Natural killer cell (primary cell): ENCODE data around the gene ZFAND2A. TPM values are rescaled to one million over a fixed set of nuclear protein-coding genes. Genes with fewer than 3 reads are reported as not detected.
"Not testable (repeated sequence)": the region's sequence is repeated elsewhere in the genome, so short reads cannot be mapped to it uniquely, and the experiment has no call there.

ENCODE experiments used
- ATAC-seq, 3 donors: fragments of 150-1000 bp in 2 of 3; fragments of 200-7000 bp in 1 of 3; cut with Tn5 transposase; 1 replicate in 1 of 3; 2 replicates in 2 of 3; pipeline ENCODE4 v1.10.0; 2021; ENCODE audit warnings: mild to moderate bottlenecking in 2 of 3, moderate library complexity in 2 of 3
- DNase-seq, 2 donors: peaks; one replicate each; pipeline versions ENCODE4 v3.0.0 to v3.0.0-alpha.2; 2013 to 2021; ENCODE audit warnings: mixed read lengths in 1 of 2
- H3K27ac ChIP-seq: one replicate; pipeline ENCODE4 v1.5.1; 2013; ENCODE audit warnings: mild to moderate bottlenecking, low read length
- H3K27me3 ChIP-seq: one replicate; pipeline ENCODE4 v1.6.1; 2013; ENCODE audit warnings: low read length; ENCODE audit not compliant: control insufficient read depth, insufficient read depth
- H3K36me3 ChIP-seq: one replicate; pipeline ENCODE4 v1.6.1; 2013; ENCODE audit warnings: low read length; ENCODE audit not compliant: control insufficient read depth, insufficient read depth
- H3K4me1 ChIP-seq: one replicate; pipeline ENCODE4 v1.6.1; 2013; ENCODE audit warnings: low read length; ENCODE audit not compliant: control insufficient read depth, insufficient read depth
- H3K4me3 ChIP-seq: one replicate; pipeline ENCODE4 v1.5.1; 2013; ENCODE audit warnings: low read length
- H3K9me3 ChIP-seq: one replicate; pipeline ENCODE4 v1.6.1; 2013; ENCODE audit warnings: low read length; ENCODE audit not compliant: control insufficient read depth, insufficient read depth
- H3K27ac Mint-ChIP-seq, 2 donors: one replicate each; pipeline ENCODE4 v1.8.0; 2022; ENCODE audit warnings: mild to moderate bottlenecking in 2 of 2, mixed read lengths in 2 of 2, moderate library complexity in 1 of 2
- H3K27me3 Mint-ChIP-seq, 2 donors: one replicate each; pipeline ENCODE4 v1.8.0; 2022; ENCODE audit warnings: low read depth in 2 of 2, mixed read lengths in 2 of 2
- H3K36me3 Mint-ChIP-seq: one replicate; pipeline ENCODE4 v1.8.0; 2022; ENCODE audit warnings: mixed read lengths
- H3K4me1 Mint-ChIP-seq, 2 donors: one replicate each; pipeline ENCODE4 v1.8.0; 2022; ENCODE audit warnings: mixed read lengths in 2 of 2
- H3K4me3 Mint-ChIP-seq: one replicate; pipeline ENCODE4 v1.8.0; 2022; ENCODE audit warnings: mild to moderate bottlenecking, moderate library complexity, mixed read lengths
- H3K9me3 Mint-ChIP-seq, 2 donors: one replicate each; pipeline ENCODE4 v1.8.0; 2022; ENCODE audit warnings: mixed read lengths in 2 of 2
- CTCF ChIP-seq: fragments of 200-600 bp; IDR thresholded peaks from one replicate; pipeline ENCODE4 v1.8.0; 2022; ENCODE audit warnings: antibody characterized with exemption
- WGBS: methylation state at CpG from one replicate; pipeline ENCODE4 v1.1.7; 2013; ENCODE audit warnings: missing lambda C conversion rate; ENCODE audit not compliant: insufficient coverage; 5-methylcytosine and 5-hydroxymethylcytosine counted together
- intact Hi-C: fragments of 100-400 bp; cut with micrococcal nuclease; formaldehyde crosslinking; loops from one replicate; pipeline ENCODE4 v1.14.2; 2022
- total RNA-seq, 4 donors: library from RNA; stranded (reverse); fragments of 120-200 nt in 1 of 4; gene quantifications; one replicate each; pipeline versions ENCODE4 v1.2.3 to v1.2.4, GENCODE V29; 2013 to 2022

Gene ZFAND2A
- total RNA-seq, 3 donors from 2014 or later (not counting 1 experiment from before 2014, with no cell fraction given) = 99.1 to 122 (median 106) TPM

GRCh38 chr7:1201916-1202315, 41.9 kb upstream of the ZFAND2A start:
- Histone ChIP-seq H3K4me1 (no peaks in the 10 kb centered on the region), H3K27me3 (no peaks in the 10 kb centered on the region), H3K36me3 (no peaks in the 10 kb centered on the region), H3K9me3 (no peaks in the 10 kb centered on the region), H3K27ac (no peak overlapping the region), H3K4me3 (no peak overlapping the region)
- no peak overlapping the region for H3K4me3 Mint-ChIP-seq
- DNase-seq (no peak), ATAC-seq (no peak)
- WGBS = 89% methylated on average over 15 of the region's 15 CpGs
- peaks cover 0 to 5% of the 10 kb centered on the region in 2 donors for H3K27me3 Mint-ChIP-seq
- H3K36me3 Mint-ChIP-seq = no peaks in the 10 kb centered on the region
- H3K9me3 Mint-ChIP-seq = no peaks in the 10 kb centered on the region
- no peak for TF ChIP-seq CTCF
- H3K4me1 Mint-ChIP-seq = no peaks in the 10 kb centered on the region
- no peak overlapping the region for H3K27ac Mint-ChIP-seq
- intact Hi-C loops = no loop called here

GRCh38 chr7:1200045-1200444, 40.0 kb upstream of the ZFAND2A start:
- WGBS = 83% methylated on average over 19 of the region's 19 CpGs
- ATAC-seq (no peak), DNase-seq (no peak)
- no peak for TF ChIP-seq CTCF
- Histone ChIP-seq H3K4me1 (no peaks in the 10 kb centered on the region), H3K4me3 (no peak overlapping the region), H3K36me3 (no peaks in the 10 kb centered on the region), H3K9me3 (no peaks in the 10 kb centered on the region), H3K27ac (no peak overlapping the region), H3K27me3 (no peaks in the 10 kb centered on the region)
- Mint-ChIP-seq H3K27me3 (peaks cover 0 to 9% of the 10 kb centered on the region in 2 donors), H3K9me3 (no peaks in the 10 kb centered on the region), H3K36me3 (no peaks in the 10 kb centered on the region), H3K27ac (no peak overlapping the region), H3K4me1 (no peaks in the 10 kb centered on the region), H3K4me3 (no peak overlapping the region)
- intact Hi-C loops = no loop called here

- H3K4me3 Mint-ChIP-seq = no peak overlapping the region
- H3K36me3 ChIP-seq = no peaks in the 10 kb centered on the region
- H3K9me3 Mint-ChIP-seq = no peaks in the 10 kb centered on the region
- DNase-seq (no peak), ATAC-seq (no peak)
- no peaks in the 10 kb centered on the region for H3K9me3 ChIP-seq
- H3K27ac ChIP-seq = no peak overlapping the region
- no peaks in the 10 kb centered on the region for H3K4me1 Mint-ChIP-seq
- intact Hi-C loops = no loop called here
- peaks cover 0 to 8% of the 10 kb centered on the region in 2 donors for H3K27me3 Mint-ChIP-seq
- no peak overlapping the region for H3K4me3 ChIP-seq
- H3K27me3 ChIP-seq = no peaks in the 10 kb centered on the region
- 72% methylated on average over 15 of the region's 15 CpGs for WGBS
- H3K4me1 ChIP-seq = no peaks in the 10 kb centered on the region
- H3K36me3 Mint-ChIP-seq = no peaks in the 10 kb centered on the region
- no peak overlapping the region for H3K27ac Mint-ChIP-seq
- no peak for TF ChIP-seq CTCF
These were observed 38.1 kb upstream of the ZFAND2A start for GRCh38 chr7:1197997-1198625.

- intact Hi-C loops = no loop called here
- H3K4me3 ChIP-seq = no peak overlapping the region
- Mint-ChIP-seq H3K4me3 (no peak overlapping the region), H3K27ac (no peak overlapping the region), H3K9me3 (no peaks in the 10 kb centered on the region), H3K36me3 (no peaks in the 10 kb centered on the region), H3K4me1 (peaks cover 5 to 6% of the 10 kb centered on the region in 2 donors), H3K27me3 (peaks cover 6 to 10% of the 10 kb centered on the region in 2 donors)
- no peaks in the 10 kb centered on the region for H3K27me3 ChIP-seq
- no peaks in the 10 kb centered on the region for H3K9me3 ChIP-seq
- no peaks in the 10 kb centered on the region for H3K36me3 ChIP-seq
- H3K27ac ChIP-seq = no peak overlapping the region
- DNase-seq (no peak), ATAC-seq (no peak)
- TF ChIP-seq CTCF = no peak
- H3K4me1 ChIP-seq = peaks cover 3% of the 10 kb centered on the region
- WGBS = 92% methylated on average over 6 of the region's 6 CpGs
These were observed 37.0 kb upstream of the ZFAND2A start for GRCh38 chr7:1196950-1197349.

- H3K27ac Mint-ChIP-seq, H3K9me3 Mint-ChIP-seq, H3K36me3 Mint-ChIP-seq, DNase-seq, ATAC-seq, H3K9me3 ChIP-seq, H3K27ac ChIP-seq, intact Hi-C loops, H3K4me1 ChIP-seq, H3K27me3 ChIP-seq, H3K4me3 Mint-ChIP-seq, H3K4me1 Mint-ChIP-seq, H3K4me3 ChIP-seq, H3K36me3 ChIP-seq: not testable (repeated sequence)
- H3K27me3 Mint-ChIP-seq = peaks cover 7 to 10% of the 10 kb centered on the region in 2 donors
- no CpG with 5 or more reads among the region's 4 CpGs for WGBS
These were observed 36.4 kb upstream of the ZFAND2A start for GRCh38 chr7:1196441-1196840.
